ENCODE results near the gene FAM181A. TPM values are rescaled to one million over a fixed set of nuclear protein-coding genes. Genes with fewer than 3 reads are reported as not detected.

The FAM181A gene
- total RNA-seq, 1 donor from 2014 or later, result not detected

GRCh38 chr14:93946104-93946503 is 19.0 kb downstream of the FAM181A start:
- H3K4me1 ChIP-seq, result no peaks in the 10 kb centered on the region
- no peak overlapping the region for H3K9ac ChIP-seq
- H3K79me2 ChIP-seq (ENCODE audit: low read depth), result no peaks in the 10 kb centered on the region
- no peaks in the 10 kb centered on the region for H4K20me1 ChIP-seq (ENCODE audit: low read depth)
- H3K27ac Mint-ChIP-seq, result no peak overlapping the region
- H3K4me1 Mint-ChIP-seq, result peaks cover 67% of the 10 kb centered on the region
- no peaks in the 10 kb centered on the region for H3K9me3 ChIP-seq (ENCODE audit: low read depth)
- H2AFZ ChIP-seq (replicated peaks), result no peak overlapping the region
- no peak overlapping the region for H3K27ac ChIP-seq
- no peak overlapping the region for H3K4me2 ChIP-seq
- H3K4me3 Mint-ChIP-seq, result no peak overlapping the region
- H3K27me3 ChIP-seq, result no peaks in the 10 kb centered on the region
- no peaks in the 10 kb centered on the region for H3F3A ChIP-seq (ENCODE audit: low read depth)
- no peaks in the 10 kb centered on the region for H3K36me3 Mint-ChIP-seq
- no peaks in the 10 kb centered on the region for H3K9me3 Mint-ChIP-seq
- peaks cover 5% of the 10 kb centered on the region for H3K27me3 Mint-ChIP-seq (ENCODE audit: insufficient read depth, low read depth)
- no peak overlapping the region for H3K4me3 ChIP-seq
- TF ChIP-seq EZH2 (IDR thresholded peaks at IDR 0.05) (no peak), EZH2phosphoT487 (IDR thresholded peaks at IDR 0.05) (no peak)
- TF ChIP-seq, protein P1, sequence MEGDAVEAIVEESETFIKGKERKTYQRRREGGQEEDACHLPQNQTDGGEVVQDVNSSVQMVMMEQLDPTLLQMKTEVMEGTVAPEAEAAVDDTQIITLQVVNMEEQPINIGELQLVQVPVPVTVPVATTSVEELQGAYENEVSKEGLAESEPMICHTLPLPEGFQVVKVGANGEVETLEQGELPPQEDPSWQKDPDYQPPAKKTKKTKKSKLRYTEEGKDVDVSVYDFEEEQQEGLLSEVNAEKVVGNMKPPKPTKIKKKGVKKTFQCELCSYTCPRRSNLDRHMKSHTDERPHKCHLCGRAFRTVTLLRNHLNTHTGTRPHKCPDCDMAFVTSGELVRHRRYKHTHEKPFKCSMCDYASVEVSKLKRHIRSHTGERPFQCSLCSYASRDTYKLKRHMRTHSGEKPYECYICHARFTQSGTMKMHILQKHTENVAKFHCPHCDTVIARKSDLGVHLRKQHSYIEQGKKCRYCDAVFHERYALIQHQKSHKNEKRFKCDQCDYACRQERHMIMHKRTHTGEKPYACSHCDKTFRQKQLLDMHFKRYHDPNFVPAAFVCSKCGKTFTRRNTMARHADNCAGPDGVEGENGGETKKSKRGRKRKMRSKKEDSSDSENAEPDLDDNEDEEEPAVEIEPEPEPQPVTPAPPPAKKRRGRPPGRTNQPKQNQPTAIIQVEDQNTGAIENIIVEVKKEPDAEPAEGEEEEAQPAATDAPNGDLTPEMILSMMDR (IDR thresholded peaks at IDR 0.05), result no peak
- DNase-seq (ENCODE audit: low spot score), result no peak
- H3K36me3 ChIP-seq, result no peaks in the 10 kb centered on the region

GRCh38 chr14:93946541-93947090 is 19.5 kb downstream of the FAM181A start:
- Histone ChIP-seq H4K20me1 (ENCODE audit: low read depth) (no peaks in the 10 kb centered on the region), H3K4me2 (no peak overlapping the region), H3K9me3 (ENCODE audit: low read depth) (no peaks in the 10 kb centered on the region), H3K9ac (no peak overlapping the region), H3K79me2 (ENCODE audit: low read depth) (no peaks in the 10 kb centered on the region), H3K36me3 (no peaks in the 10 kb centered on the region), H3K27me3 (no peaks in the 10 kb centered on the region), H3K4me1 (no peaks in the 10 kb centered on the region), H2AFZ (replicated peaks) (no peak overlapping the region), H3K27ac (no peak overlapping the region), H3F3A (ENCODE audit: low read depth) (no peaks in the 10 kb centered on the region), H3K4me3 (no peak overlapping the region)
- Mint-ChIP-seq H3K4me1 (peaks cover 63% of the 10 kb centered on the region), H3K4me3 (no peak overlapping the region), H3K27me3 (ENCODE audit: insufficient read depth, low read depth) (peaks cover 5% of the 10 kb centered on the region), H3K36me3 (no peaks in the 10 kb centered on the region), H3K27ac (no peak overlapping the region), H3K9me3 (no peaks in the 10 kb centered on the region)
- TF ChIP-seq EZH2 (IDR thresholded peaks at IDR 0.05) (no peak), EZH2phosphoT487 (IDR thresholded peaks at IDR 0.05) (no peak)
- TF ChIP-seq, protein P1 (IDR thresholded peaks at IDR 0.05), result no peak
- DNase-seq (ENCODE audit: low spot score), result no peak

GRCh38 chr14:93947282-93947681 is 20.1 kb downstream of the FAM181A start:
- Histone ChIP-seq H3K4me1 (no peaks in the 10 kb centered on the region), H3K36me3 (no peaks in the 10 kb centered on the region), H4K20me1 (ENCODE audit: low read depth) (no peaks in the 10 kb centered on the region), H2AFZ (replicated peaks) (no peak overlapping the region), H3K79me2 (ENCODE audit: low read depth) (no peaks in the 10 kb centered on the region), H3K9me3 (ENCODE audit: low read depth) (no peaks in the 10 kb centered on the region), H3K27ac (no peak overlapping the region), H3K27me3 (no peaks in the 10 kb centered on the region), H3K4me2 (no peak overlapping the region), H3F3A (ENCODE audit: low read depth) (no peaks in the 10 kb centered on the region), H3K4me3 (no peak overlapping the region), H3K9ac (no peak overlapping the region)
- Mint-ChIP-seq H3K9me3 (no peaks in the 10 kb centered on the region), H3K36me3 (no peaks in the 10 kb centered on the region), H3K27me3 (ENCODE audit: insufficient read depth, low read depth) (peaks cover 5% of the 10 kb centered on the region), H3K4me3 (no peak overlapping the region), H3K4me1 (peaks cover 56% of the 10 kb centered on the region), H3K27ac (no peak overlapping the region)
- TF ChIP-seq EZH2phosphoT487 (IDR thresholded peaks at IDR 0.05) (no peak), EZH2 (IDR thresholded peaks at IDR 0.05) (no peak)
- TF ChIP-seq, protein P1 (IDR thresholded peaks at IDR 0.05), result no peak
- DNase-seq (ENCODE audit: low spot score), result no peak
